Measurements from ENCODE around the gene GIGYF2.

Gene GIGYF2

GRCh38 chr2:232891621-232892071 lies 194.5 kb downstream of the GIGYF2 start:
- Mint-ChIP-seq H3K27ac (no peak overlapping the region), H3K4me3 (no peak overlapping the region), H3K9me3 (no peaks in the 10 kb centered on the region), H3K27me3 (peaks cover 39% of the 10 kb centered on the region in 2 donors), H3K4me1 (peaks cover 9 to 12% of the 10 kb centered on the region in 2 donors), H3K36me3 (no peaks in the 10 kb centered on the region)
- DNase-seq (no peak), ATAC-seq (replicated peaks) (no peak)

DNA sequence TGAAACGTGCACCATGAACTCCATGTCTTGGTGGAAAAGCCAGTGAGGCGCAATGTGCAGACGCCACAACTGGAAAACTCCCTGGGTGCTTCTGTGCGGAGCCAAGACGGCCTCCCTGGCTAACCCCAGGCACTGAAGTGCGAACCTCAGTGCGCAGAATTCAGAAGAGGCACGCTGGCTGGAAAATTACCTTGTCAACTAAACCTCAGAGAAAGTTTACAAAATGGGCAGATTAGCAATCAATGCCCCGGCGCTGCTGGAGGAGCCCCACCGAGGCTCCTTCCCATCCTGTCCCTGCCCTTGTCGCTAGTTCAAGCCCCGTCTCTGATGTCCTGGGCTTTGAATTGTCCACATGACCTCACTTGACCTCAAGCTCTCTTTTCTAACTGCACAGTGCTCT lies 195.1 kb downstream of the GIGYF2 start:
- Mint-ChIP-seq H3K36me3 (no peaks in the 10 kb centered on the region), H3K4me1 (peaks cover 10 to 12% of the 10 kb centered on the region in 2 donors), H3K27ac (no peak overlapping the region), H3K27me3 (peaks cover 39% of the 10 kb centered on the region in 2 donors), H3K4me3 (no peak overlapping the region), H3K9me3 (no peaks in the 10 kb centered on the region)
- no peak for DNase-seq
- ATAC-seq (replicated peaks): no peak

GRCh38 chr2:232892843-232893242 lies 195.7 kb downstream of the GIGYF2 start:
- no peaks in the 10 kb centered on the region for H3K36me3 Mint-ChIP-seq
- no peak overlapping the region for H3K4me3 Mint-ChIP-seq
- ATAC-seq (replicated peaks): no peak
- H3K27me3 Mint-ChIP-seq: peaks cover 39% of the 10 kb centered on the region in 2 donors
- no peak for DNase-seq
- H3K9me3 Mint-ChIP-seq: no peaks in the 10 kb centered on the region
- H3K4me1 Mint-ChIP-seq: peaks cover 12 to 13% of the 10 kb centered on the region in 2 donors
- no peak overlapping the region for H3K27ac Mint-ChIP-seq

DNA sequence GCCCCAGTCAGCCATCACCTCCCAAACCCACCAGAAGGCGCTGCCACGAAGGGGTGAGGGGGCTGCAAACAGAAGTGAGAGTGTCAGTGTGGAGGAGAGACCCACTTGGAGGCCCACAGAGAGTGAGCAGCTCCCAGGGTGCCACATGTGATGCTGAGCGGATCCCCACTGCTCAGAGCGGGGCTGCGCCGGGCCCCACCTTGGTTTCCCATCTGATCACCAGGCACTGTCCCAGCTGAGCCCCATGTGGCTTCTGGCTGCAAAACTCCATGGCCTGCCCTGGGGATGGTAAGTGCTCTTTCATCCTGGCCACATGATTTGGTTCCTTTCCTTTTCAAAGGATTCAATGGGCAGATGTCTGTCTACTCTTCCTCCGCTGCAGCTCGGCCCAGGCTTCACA lies 196.7 kb downstream of the GIGYF2 start:
- Mint-ChIP-seq H3K36me3 (no peaks in the 10 kb centered on the region), H3K27me3 (peaks cover 39% of the 10 kb centered on the region in 2 donors), H3K27ac (peak overlapping the region; percentile 15), H3K4me3 (no peak overlapping the region), H3K9me3 (no peaks in the 10 kb centered on the region), H3K4me1 (peaks cover 12 to 13% of the 10 kb centered on the region in 2 donors)
- no peak for ATAC-seq (replicated peaks)
- DNase-seq: no peak

DNA sequence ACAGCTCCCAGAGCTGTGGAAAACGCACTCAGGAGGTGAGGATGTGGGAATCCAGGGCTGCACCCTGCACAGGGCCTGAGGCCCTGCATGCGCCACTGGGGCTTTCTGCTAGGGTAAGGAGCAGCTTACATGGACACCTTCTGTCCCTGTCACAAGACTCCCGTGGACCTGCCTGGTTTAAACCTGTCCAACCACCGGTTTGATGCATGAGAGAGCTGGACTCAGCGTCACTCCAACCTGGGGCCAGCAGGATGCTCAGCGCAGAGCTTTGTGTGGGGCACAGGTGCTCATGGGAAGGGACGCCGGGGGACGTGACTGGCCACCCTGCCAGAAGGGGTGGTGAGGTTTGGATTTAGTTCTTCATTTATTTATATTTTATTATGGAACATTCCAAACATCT lies 197.1 kb downstream of the GIGYF2 start:
- H3K4me1 Mint-ChIP-seq: peaks cover 12 to 13% of the 10 kb centered on the region in 2 donors
- H3K9me3 Mint-ChIP-seq: no peaks in the 10 kb centered on the region
- no peaks in the 10 kb centered on the region for H3K36me3 Mint-ChIP-seq
- no peak overlapping the region for H3K4me3 Mint-ChIP-seq
- peak overlapping the region; percentile 15 for H3K27ac Mint-ChIP-seq
- peaks cover 36 to 39% of the 10 kb centered on the region in 2 donors for H3K27me3 Mint-ChIP-seq
- no peak for ATAC-seq (replicated peaks)
- no peak for DNase-seq

- no peak overlapping the region for H3K27ac Mint-ChIP-seq
These were observed 197.6 kb downstream of the GIGYF2 start for GRCh38 chr2:232894746-232895145.

DNA sequence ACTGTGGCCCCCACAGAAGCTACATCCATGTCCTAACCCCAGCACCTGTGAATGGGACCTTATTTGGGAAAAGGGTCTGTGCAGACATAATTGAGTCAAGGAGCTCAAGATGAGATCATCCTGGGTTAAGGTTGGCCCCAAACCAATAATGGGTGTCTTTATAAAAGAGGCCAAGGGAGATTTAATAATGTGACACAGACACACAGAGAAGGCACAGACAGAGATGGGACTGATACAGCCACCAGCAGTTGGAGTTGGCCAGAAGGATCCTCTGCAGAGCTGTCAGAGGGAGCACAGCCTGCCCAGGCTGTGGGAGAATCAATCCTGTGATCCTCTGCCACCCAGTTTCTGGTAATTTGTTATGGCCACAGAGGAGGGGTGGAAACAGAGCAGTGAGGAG lies 199.0 kb downstream of the GIGYF2 start:
- DNase-seq: no peak
- no peaks in the 10 kb centered on the region for H3K36me3 Mint-ChIP-seq
- ATAC-seq (replicated peaks): no peak
- H3K9me3 Mint-ChIP-seq: no peaks in the 10 kb centered on the region
- H3K27ac Mint-ChIP-seq: peak overlapping the region; percentile 82
- H3K4me3 Mint-ChIP-seq: no peak overlapping the region
- peaks cover 19 to 29% of the 10 kb centered on the region in 2 donors for H3K27me3 Mint-ChIP-seq
- peaks cover 5 to 6% of the 10 kb centered on the region in 2 donors for H3K4me1 Mint-ChIP-seq

More at GRCh38 chr2:232894746-232895145, 197.6 kb downstream of the GIGYF2 start:
- Mint-ChIP-seq H3K9me3 (no peaks in the 10 kb centered on the region), H3K4me3 (no peak overlapping the region), H3K36me3 (no peaks in the 10 kb centered on the region), H3K4me1 (peaks cover 12 to 13% of the 10 kb centered on the region in 2 donors), H3K27me3 (peaks cover 31 to 39% of the 10 kb centered on the region in 2 donors)
- DNase-seq: no peak
- no peak for ATAC-seq (replicated peaks)

DNA sequence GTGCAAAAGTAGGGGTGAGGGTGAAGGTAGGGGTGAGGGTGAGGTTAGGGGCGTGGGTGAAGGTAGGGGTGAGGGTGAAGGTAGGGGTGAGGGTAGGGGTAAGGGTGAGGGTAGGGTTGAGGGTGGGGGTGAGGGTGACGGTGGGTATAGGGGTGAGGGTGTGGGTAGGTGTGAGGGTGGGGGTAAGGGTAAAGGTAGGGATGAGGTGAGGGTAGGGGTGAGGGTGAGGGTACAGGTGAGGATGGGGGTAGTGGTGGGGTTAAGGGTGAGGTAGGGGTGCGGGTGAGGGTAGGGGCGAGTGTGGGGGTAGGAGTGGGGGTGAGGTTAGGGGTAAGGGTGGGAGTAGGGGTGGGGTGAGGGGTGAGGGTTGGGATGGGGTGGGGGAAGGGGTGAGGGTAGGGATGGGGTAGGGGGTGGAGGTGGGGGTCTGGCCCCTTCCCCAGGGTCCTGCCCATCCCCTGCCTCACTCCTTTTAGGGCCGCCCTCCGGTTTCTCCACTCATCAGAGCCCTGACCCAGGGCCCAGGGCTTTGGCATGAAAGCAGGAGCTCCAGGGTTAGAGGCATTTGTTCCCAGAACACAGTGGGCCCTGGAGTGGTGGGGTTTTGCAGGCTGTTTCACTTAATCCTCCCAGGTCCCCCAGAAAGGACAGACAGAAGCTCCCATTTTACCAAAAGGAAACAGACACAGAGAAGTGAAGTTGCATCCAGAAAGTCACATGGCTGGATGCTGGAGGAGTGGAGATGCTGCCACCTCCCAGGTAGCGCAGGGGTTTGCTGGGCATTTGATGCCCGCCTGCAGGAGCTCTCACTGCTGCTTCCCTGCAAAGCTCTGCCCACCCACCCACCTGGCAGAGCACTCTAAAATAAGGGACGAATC lies 199.8 kb downstream of the GIGYF2 start:
- no peak for ATAC-seq (replicated peaks)
- DNase-seq: no peak
- H3K9me3 Mint-ChIP-seq: no peaks in the 10 kb centered on the region
- H3K4me1 Mint-ChIP-seq: peaks cover 4 to 5% of the 10 kb centered on the region in 2 donors
- peak overlapping the region in 1 of 2 donors; percentile 14 for H3K4me3 Mint-ChIP-seq
- H3K27ac Mint-ChIP-seq: peak overlapping the region; percentile 84
- H3K36me3 Mint-ChIP-seq: no peaks in the 10 kb centered on the region
- peaks cover 11 to 21% of the 10 kb centered on the region in 2 donors for H3K27me3 Mint-ChIP-seq

GRCh38 chr2:232897598-232898408 lies 200.7 kb downstream of the GIGYF2 start:
- peaks cover 3 to 16% of the 10 kb centered on the region in 2 donors for H3K27me3 Mint-ChIP-seq
- peak; percentile 32 for DNase-seq
- no peaks in the 10 kb centered on the region for H3K9me3 Mint-ChIP-seq
- peak overlapping the region; percentile 79 for H3K27ac Mint-ChIP-seq
- ATAC-seq (replicated peaks): peak; percentile 89 to 90
- peaks cover 4 to 5% of the 10 kb centered on the region in 2 donors for H3K4me1 Mint-ChIP-seq
- no peaks in the 10 kb centered on the region for H3K36me3 Mint-ChIP-seq
- peak overlapping the region in 1 of 2 donors; percentile 46 for H3K4me3 Mint-ChIP-seq

DNA sequence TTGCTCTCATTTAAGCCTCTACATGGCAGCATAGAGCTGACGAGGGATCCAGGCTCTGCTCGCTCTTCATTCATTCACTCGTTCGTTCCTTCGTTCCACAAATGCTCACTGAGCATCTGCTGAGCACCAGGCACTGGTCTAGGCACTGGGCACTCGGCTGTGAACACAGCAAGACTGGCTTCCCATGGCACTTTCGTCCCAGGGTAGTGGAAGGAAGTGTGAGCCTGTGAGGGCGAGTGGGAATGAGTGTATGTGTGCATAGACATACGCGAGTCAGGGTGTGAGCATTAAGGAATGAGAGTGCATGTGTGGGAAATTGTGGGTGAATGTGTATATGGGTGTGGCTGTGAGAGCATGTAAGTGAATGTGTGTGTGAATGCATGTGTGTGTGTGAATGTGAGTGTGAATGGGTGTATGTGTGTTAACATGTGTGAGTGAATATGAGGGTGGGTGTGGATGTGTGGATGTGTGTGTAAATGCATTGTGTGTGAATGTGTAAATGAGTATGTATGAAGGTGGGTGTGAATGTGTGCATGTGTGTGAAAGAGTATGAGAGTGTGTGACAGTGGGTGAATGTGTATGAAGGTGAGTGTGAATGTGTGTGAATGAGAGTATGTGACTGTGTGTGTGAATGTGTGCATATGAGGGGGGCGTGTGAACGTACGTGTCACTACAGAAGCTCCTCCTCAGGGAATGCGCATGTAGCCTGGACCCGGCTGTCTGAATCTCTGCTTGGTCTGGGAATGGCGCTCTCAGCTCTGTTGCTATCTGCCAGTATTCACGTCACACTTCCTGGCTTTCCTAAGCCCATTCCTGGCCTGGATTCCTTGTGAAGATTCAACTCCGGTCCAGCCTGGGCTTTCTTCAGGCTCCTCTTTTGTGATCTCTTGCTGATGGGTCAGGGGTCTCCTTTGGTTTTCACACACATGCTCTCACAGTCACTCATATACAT lies 201.7 kb downstream of the GIGYF2 start:
- Mint-ChIP-seq H3K27ac (no peak overlapping the region), H3K27me3 (peaks cover 0 to 10% of the 10 kb centered on the region in 2 donors), H3K36me3 (no peaks in the 10 kb centered on the region), H3K4me3 (no peak overlapping the region), H3K9me3 (no peaks in the 10 kb centered on the region), H3K4me1 (peaks cover 4 to 5% of the 10 kb centered on the region in 2 donors)
- ATAC-seq (replicated peaks) (no peak), DNase-seq (no peak)

DNA sequence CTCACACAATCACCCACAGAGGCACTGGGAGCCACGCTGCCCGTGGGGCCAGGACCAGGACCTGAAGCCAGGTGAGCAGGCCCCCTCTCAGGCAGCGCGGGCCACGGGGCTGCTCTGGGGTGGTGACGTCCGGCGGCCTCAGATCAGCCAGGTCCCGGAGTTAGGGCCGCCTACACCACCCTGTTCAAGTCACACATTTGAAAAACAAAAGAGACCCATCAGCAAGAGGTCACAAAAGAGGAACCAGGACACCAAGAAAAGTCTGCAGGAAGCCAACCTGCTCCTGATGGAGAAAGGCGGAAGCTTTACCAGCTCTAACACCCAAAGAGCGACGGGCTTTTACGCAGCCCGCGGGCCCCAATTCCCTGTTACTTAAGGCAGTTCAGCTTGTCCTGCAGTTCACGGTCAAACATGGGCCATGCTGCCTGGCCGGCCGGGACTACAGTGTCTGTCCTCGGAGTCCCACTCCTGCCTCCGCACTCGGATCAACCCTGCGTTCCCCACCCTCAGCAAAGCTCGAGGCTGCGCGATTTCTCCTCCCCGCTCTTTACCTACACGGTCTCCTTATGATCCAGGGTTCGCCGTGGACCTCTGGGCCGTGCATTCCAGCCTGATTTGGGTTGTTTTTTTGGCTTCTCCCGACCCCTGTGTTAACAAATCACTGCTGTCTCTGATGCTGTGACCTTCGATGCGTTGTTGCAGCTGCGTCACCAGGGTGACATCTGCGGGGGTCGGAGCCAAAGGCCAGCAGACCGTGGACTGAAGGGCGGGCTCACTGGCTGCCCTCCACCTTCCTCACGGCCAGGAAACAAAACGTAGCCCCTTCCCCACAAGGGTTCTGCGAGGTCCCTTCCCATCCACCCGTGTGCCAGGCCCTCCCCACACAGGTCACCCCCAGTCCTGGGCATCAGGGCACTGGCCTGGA lies 203.9 kb downstream of the GIGYF2 start:
- peak; percentile 47 to 55 for ATAC-seq (replicated peaks)
- H3K4me1 Mint-ChIP-seq: peaks cover 3 to 4% of the 10 kb centered on the region in 2 donors

DNA sequence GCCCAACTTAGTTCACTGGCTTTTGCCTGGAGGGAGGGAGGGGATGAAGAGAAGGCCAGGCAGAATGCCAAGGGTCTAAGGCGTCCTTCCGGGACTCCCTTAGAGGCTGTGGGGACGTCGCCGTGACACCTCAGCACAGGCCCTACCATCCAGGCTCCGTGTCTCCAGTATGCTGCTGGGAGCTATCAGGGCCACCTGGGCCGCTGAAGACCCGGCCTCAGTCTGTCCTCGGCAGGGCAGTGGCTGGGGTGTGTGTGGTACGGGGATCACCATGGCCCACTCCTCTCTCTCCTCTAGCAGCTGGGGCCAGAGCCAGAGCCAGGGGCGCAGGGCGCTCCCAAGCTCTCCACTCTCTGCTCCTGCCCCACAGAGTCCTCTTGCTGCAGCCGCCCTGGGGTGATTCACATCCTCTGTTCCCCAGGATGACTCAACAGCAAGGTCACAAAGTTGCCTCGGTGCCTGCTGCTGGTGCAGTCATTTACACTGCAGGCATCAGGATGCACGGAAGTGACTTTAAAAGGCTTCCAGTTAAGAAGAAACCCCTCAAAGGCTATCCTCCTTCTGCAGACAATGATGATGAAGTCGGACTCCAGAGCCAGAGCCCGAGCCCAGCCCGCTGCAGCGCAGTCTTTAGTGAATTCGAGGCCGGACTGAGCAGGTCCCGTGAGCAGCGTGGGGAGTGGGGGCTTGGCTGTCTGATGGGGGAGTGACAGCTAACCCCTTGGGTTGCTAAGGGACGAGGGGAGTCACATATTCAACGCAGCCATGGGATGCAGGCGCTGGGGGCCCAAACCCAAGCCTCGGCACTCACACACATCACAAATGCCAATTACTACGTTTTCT lies 204.8 kb downstream of the GIGYF2 start:
- H3K36me3 Mint-ChIP-seq: no peaks in the 10 kb centered on the region
- H3K27me3 Mint-ChIP-seq: peaks cover 0 to 4% of the 10 kb centered on the region in 2 donors
- no peaks in the 10 kb centered on the region for H3K9me3 Mint-ChIP-seq
- no peak overlapping the region for H3K4me3 Mint-ChIP-seq
- H3K4me1 Mint-ChIP-seq: peaks cover 0 to 4% of the 10 kb centered on the region in 2 donors
- ATAC-seq (replicated peaks) (no peak), DNase-seq (no peak)
- H3K27ac Mint-ChIP-seq: no peak overlapping the region

More for the DNA sequence above, 203.9 kb downstream of the GIGYF2 start:
- H3K27ac Mint-ChIP-seq: no peak overlapping the region
- H3K4me3 Mint-ChIP-seq: no peak overlapping the region
- DNase-seq: no peak
- H3K9me3 Mint-ChIP-seq: no peaks in the 10 kb centered on the region
- peaks cover 0 to 4% of the 10 kb centered on the region in 2 donors for H3K27me3 Mint-ChIP-seq
- no peaks in the 10 kb centered on the region for H3K36me3 Mint-ChIP-seq

Measured in stimulated activated naive B cell treated with anti-CD40 and anti-IgM and Interleukin-4, amounts not matched to agents 10 μg/mL and 1 μg/mL and 100 μg/mL, for 72 hours (primary cell).